HAP-1 (cell line): ENCODE results near the gene MTMR8.
"Not testable (repeated sequence)": the region's sequence is repeated elsewhere in the genome, so short reads cannot be mapped to it uniquely, and the experiment has no call there.

Source experiments
- DNase-seq, 2 experiments: peaks; one replicate each; pipeline ENCODE4 v3.0.0-alpha.2; 2016 to 2020; ENCODE audit warnings: low spot score in 2 of 2
- H3K27me3 ChIP-seq: fragments of 250-450 bp; sonication (Bioruptor Pico); 2 replicates; pipeline ENCODE4 v1.5.1; 2020; ENCODE audit warnings: low read depth, mild to moderate bottlenecking, moderate library complexity
- H3K36me3 ChIP-seq: fragments of 250-450 bp; sonication (Bioruptor Pico); replicated peaks from 2 replicates; pipeline ENCODE4 v1.5.1; 2020; ENCODE audit warnings: mild to moderate bottlenecking
- H3K4me1 ChIP-seq: fragments of 250-450 bp; sonication (Bioruptor Pico); 2 replicates; pipeline ENCODE4 v1.5.1; 2020; ENCODE audit warnings: mild to moderate bottlenecking
- H3K4me3 ChIP-seq: fragments of 250-450 bp; sonication (Bioruptor Pico); 2 replicates; pipeline ENCODE4 v1.5.1; 2020; ENCODE audit warnings: mild to moderate bottlenecking, moderate library complexity
- H3K9me3 ChIP-seq: fragments of 250-450 bp; sonication (Bioruptor Pico); 2 replicates; pipeline ENCODE4 v1.5.1; 2020; ENCODE audit warnings: mild to moderate bottlenecking, moderate library complexity
- in situ Hi-C: fragments of 300-500 bp; cut with MboI; formaldehyde crosslinking; loops from 3 replicates; pipeline ENCODE4 v1.14.3; 2020; ENCODE audit warnings: low sequenced_read_pairs, inconsistent platforms, mixed read lengths

MTMR8 gene

GRCh38 chrX:64394874-64395567 is at the start of gene MTMR8:
MTMR8 (minus strand) TSS chrX:64395452; CDS start chrX:64395363, 89 bp downstream.
- peak within 1 kb of the TSS; percentile 44 for H3K4me3 ChIP-seq

GRCh38 chrX:64439551-64439950 is 44.3 kb upstream of the MTMR8 start:
- H3K27me3 ChIP-seq = no peaks in the 10 kb centered on the region
- no peak for DNase-seq
- no peaks in the 10 kb centered on the region for H3K9me3 ChIP-seq
- in situ Hi-C loops = no loop called here
- no peaks in the 10 kb centered on the region for H3K36me3 ChIP-seq
- no peak overlapping the region for H3K4me3 ChIP-seq
- H3K4me1 ChIP-seq = no peaks in the 10 kb centered on the region

More at GRCh38 chrX:64394874-64395567, at the start of gene MTMR8:
- Histone ChIP-seq H3K27me3 (no peaks in the 10 kb centered on the region), H3K9me3 (no peaks in the 10 kb centered on the region), H3K4me1 (peaks cover 18% of the 10 kb centered on the region), H3K36me3 (no peaks in the 10 kb centered on the region)
- in situ Hi-C loops = no loop called here
- DNase-seq = peak; percentile 86 to 94

- Histone ChIP-seq H3K4me1 (no peaks in the 10 kb centered on the region), H3K4me3 (no peak overlapping the region), H3K9me3 (no peaks in the 10 kb centered on the region), H3K27me3 (no peaks in the 10 kb centered on the region), H3K36me3 (no peaks in the 10 kb centered on the region)
- DNase-seq = no peak
- in situ Hi-C loops = no loop called here
Measured at GRCh38 chrX:64437665-64438064, 42.4 kb upstream of the MTMR8 start.

- Histone ChIP-seq H3K4me1 (no peaks in the 10 kb centered on the region), H3K9me3 (no peaks in the 10 kb centered on the region), H3K27me3 (no peaks in the 10 kb centered on the region), H3K4me3 (no peak overlapping the region), H3K36me3 (no peaks in the 10 kb centered on the region)
- in situ Hi-C loops = no loop called here
- DNase-seq = no peak
Measured at GRCh38 chrX:64437218-64437617, 42.0 kb upstream of the MTMR8 start.

GRCh38 chrX:64428371-64428770 is 33.1 kb upstream of the MTMR8 start:
- in situ Hi-C loops = no loop called here
- Histone ChIP-seq H3K36me3 (no peaks in the 10 kb centered on the region), H3K4me3 (no peak overlapping the region), H3K4me1 (peaks cover 25% of the 10 kb centered on the region), H3K27me3 (no peaks in the 10 kb centered on the region), H3K9me3 (no peaks in the 10 kb centered on the region)
- DNase-seq = peak; percentile 12 to 97

GRCh38 chrX:64427787-64428186 is 32.5 kb upstream of the MTMR8 start:
- no peaks in the 10 kb centered on the region for H3K9me3 ChIP-seq
- H3K27me3 ChIP-seq = no peaks in the 10 kb centered on the region
- in situ Hi-C loops = no loop called here
- no peaks in the 10 kb centered on the region for H3K36me3 ChIP-seq
- peaks cover 25% of the 10 kb centered on the region for H3K4me1 ChIP-seq
- peak in 1 of 2 experiments; percentile 36 for DNase-seq
- no peak overlapping the region for H3K4me3 ChIP-seq

GRCh38 chrX:64427281-64427680 is 32.0 kb upstream of the MTMR8 start:
- H3K4me1 ChIP-seq = peaks cover 25% of the 10 kb centered on the region
- in situ Hi-C loops = no loop called here
- no peaks in the 10 kb centered on the region for H3K9me3 ChIP-seq
- no peak overlapping the region for H3K4me3 ChIP-seq
- H3K36me3 ChIP-seq = no peaks in the 10 kb centered on the region
- H3K27me3 ChIP-seq = no peaks in the 10 kb centered on the region
- peak; percentile 25 to 75 for DNase-seq

GRCh38 chrX:64409730-64410129 is 14.5 kb upstream of the MTMR8 start:
- H3K36me3 ChIP-seq, in situ Hi-C loops, H3K9me3 ChIP-seq, H3K4me3 ChIP-seq, DNase-seq, H3K4me1 ChIP-seq, H3K27me3 ChIP-seq: not testable (repeated sequence)

GRCh38 chrX:64398088-64398487 is 2.8 kb upstream of the MTMR8 start:
- no peak for DNase-seq

GRCh38 chrX:64395568-64395929 is 297 bp upstream of the MTMR8 start:
- peak overlapping the region; percentile 44 for H3K4me3 ChIP-seq
- in situ Hi-C loops = no loop called here

More at GRCh38 chrX:64398088-64398487, 2.8 kb upstream of the MTMR8 start:
- Histone ChIP-seq H3K27me3 (no peaks in the 10 kb centered on the region), H3K4me3 (no peak overlapping the region), H3K4me1 (peaks cover 8% of the 10 kb centered on the region), H3K9me3 (no peaks in the 10 kb centered on the region), H3K36me3 (no peaks in the 10 kb centered on the region)
- in situ Hi-C loops = no loop called here

GRCh38 chrX:64394059-64394873 is 986 bp downstream of the MTMR8 start:
- H3K36me3 ChIP-seq = no peaks in the 10 kb centered on the region
- no peak for DNase-seq
- in situ Hi-C loops = no loop called here
- no peaks in the 10 kb centered on the region for H3K9me3 ChIP-seq
- peak overlapping the region; percentile 44 for H3K4me3 ChIP-seq
- H3K4me1 ChIP-seq = peaks cover 23% of the 10 kb centered on the region
- H3K27me3 ChIP-seq = no peaks in the 10 kb centered on the region

More at GRCh38 chrX:64395568-64395929, 297 bp upstream of the MTMR8 start:
- no peaks in the 10 kb centered on the region for H3K27me3 ChIP-seq
- DNase-seq = no peak
- peaks cover 14% of the 10 kb centered on the region for H3K4me1 ChIP-seq
- no peaks in the 10 kb centered on the region for H3K9me3 ChIP-seq
- H3K36me3 ChIP-seq = no peaks in the 10 kb centered on the region

GRCh38 chrX:64389489-64389888 is 5.8 kb downstream of the MTMR8 start:
- H3K36me3 ChIP-seq = no peaks in the 10 kb centered on the region
- H3K27me3 ChIP-seq = no peaks in the 10 kb centered on the region
- H3K4me3 ChIP-seq = no peak overlapping the region
- in situ Hi-C loops = no loop called here
- H3K4me1 ChIP-seq = peaks cover 27% of the 10 kb centered on the region
- H3K9me3 ChIP-seq = no peaks in the 10 kb centered on the region
- no peak for DNase-seq

- H3K4me1 ChIP-seq, H3K27me3 ChIP-seq, H3K4me3 ChIP-seq, DNase-seq, H3K36me3 ChIP-seq, in situ Hi-C loops, H3K9me3 ChIP-seq: not testable (repeated sequence)
Measured at GRCh38 chrX:64380789-64381188, 14.5 kb downstream of the MTMR8 start.

- no peak for DNase-seq
- H3K27me3 ChIP-seq = no peaks in the 10 kb centered on the region
- no peaks in the 10 kb centered on the region for H3K4me1 ChIP-seq
- no peak overlapping the region for H3K4me3 ChIP-seq
- in situ Hi-C loops = no loop called here
- no peaks in the 10 kb centered on the region; the same call in 1 of the 2 replicates for H3K9me3 ChIP-seq
- H3K36me3 ChIP-seq = no peaks in the 10 kb centered on the region
Measured at GRCh38 chrX:64379924-64380323, 15.3 kb downstream of the MTMR8 start.
